Measurements from ENCODE around the gene CALM3. TPM values are rescaled to one million over a fixed set of nuclear protein-coding genes. Genes with fewer than 3 reads are reported as not detected.

Gene CALM3
- total RNA-seq, 1 donor from 2014 or later = 257 TPM

Other genes starting within 250 kb of the CALM3 start
- 2.5 TPM for gene CCDC8, start 187.8 kb upstream of the CALM3 start, total RNA-seq
- gene PNMA8C, start 172.4 kb upstream of the CALM3 start, total RNA-seq = 23.4 TPM
- gene PNMA8A, start 129.8 kb upstream of the CALM3 start, total RNA-seq = 69.3 TPM
- gene PNMA8B, start 105.5 kb upstream of the CALM3 start, total RNA-seq = 16.7 TPM
- 0.25 TPM for gene PTGIR, start 23.8 kb downstream of the CALM3 start, total RNA-seq
- not detected for gene GNG8, start 34.9 kb downstream of the CALM3 start, total RNA-seq
- gene DACT3, start 59.9 kb downstream of the CALM3 start, total RNA-seq = 14.5 TPM
- gene PRKD2, start 115.8 kb downstream of the CALM3 start, total RNA-seq = 8.9 TPM
- 8.6 TPM for gene FKRP, start 144.7 kb downstream of the CALM3 start, total RNA-seq
- gene STRN4, start 145.1 kb downstream of the CALM3 start, total RNA-seq = 89.5 TPM
- 2.2 TPM for gene SLC1A5, start 187.3 kb downstream of the CALM3 start, total RNA-seq
- gene AP2S1, start 249.5 kb downstream of the CALM3 start, total RNA-seq = 43.0 TPM

Measured in temporal lobe (tissue), 1 donor.